GM12864 (cell line): ENCODE results near the gene RCCD1.

ENCODE experiments used
- DNase-seq: peaks from one replicate; pipeline ENCODE4 v3.0.0-alpha.2; 2011; ENCODE audit warnings: low read depth
- H3K4me3 ChIP-seq: 2 replicates; pipeline ENCODE4 v1.5.1; 2011; ENCODE audit warnings: mild to moderate bottlenecking, low read depth, low read length, control low read depth
- CTCF ChIP-seq: IDR thresholded peaks from 2 replicates; pipeline ENCODE4 v1.5.1; 2011; ENCODE audit warnings: low read depth, mild to moderate bottlenecking, moderate library complexity, low read length, control low read depth, inconsistent platforms; ENCODE audit errors: missing control alignments

Gene RCCD1

GRCh38 chr15:90953947-90954711 is 555 bp upstream of the RCCD1 start:
- no peak for DNase-seq
- H3K4me3 ChIP-seq, result peak overlapping the region; percentile 96; the same call in 1 of the 2 replicates
- TF ChIP-seq CTCF, result no peak

- H3K4me3 ChIP-seq, result peak overlapping the region; percentile 96
- TF ChIP-seq CTCF, result no peak
- no peak for DNase-seq
Observed at GRCh38 chr15:90955624-90956273, 1.1 kb downstream of the RCCD1 start.

GRCh38 chr15:90956274-90957030 is 1.8 kb downstream of the RCCD1 start:
- DNase-seq, result no peak
- H3K4me3 ChIP-seq, result peak overlapping the region; percentile 96
- peak; percentile 93 for TF ChIP-seq CTCF

GRCh38 chr15:90957031-90957790 is 2.5 kb downstream of the RCCD1 start:
- H3K4me3 ChIP-seq, result peak overlapping the region; percentile 96
- no peak for TF ChIP-seq CTCF
- DNase-seq, result no peak

- DNase-seq, result no peak
- TF ChIP-seq CTCF, result no peak
Observed at GRCh38 chr15:90957791-90958190, 3.1 kb downstream of the RCCD1 start.

GRCh38 chr15:90959028-90959595 is 4.4 kb downstream of the RCCD1 start:
- DNase-seq, result no peak
- H3K4me3 ChIP-seq, result no peak overlapping the region
- TF ChIP-seq CTCF, result no peak

More at GRCh38 chr15:90957791-90958190, 3.1 kb downstream of the RCCD1 start:
- H3K4me3 ChIP-seq, result no peak overlapping the region
